ENCODE results near the gene MED27.

- TF ChIP-seq CTCF (IDR thresholded peaks at IDR 0.05) = no peak
- TF ChIP-seq POLR2A (IDR thresholded peaks at IDR 0.05; ENCODE audit: low read depth) = no peak
Observed at GRCh38 chr9:131837316-131837715, 242.4 kb downstream of the MED27 start.
